Fibroblast of mammary gland (primary cell): ENCODE results near the gene SH3BGRL3.

Experiments
- DNase-seq: peaks from one replicate; pipeline ENCODE4 v3.0.0-alpha.2; 2010; ENCODE audit warnings: low read depth
- H3K4me3 ChIP-seq: 2 replicates; pipeline ENCODE4 v1.5.1; 2011; ENCODE audit warnings: low read depth, mild to moderate bottlenecking, low read length, moderate library complexity; ENCODE audit not compliant: control insufficient read depth
- CTCF ChIP-seq: conservative IDR thresholded peaks from 2 replicates; pipeline ENCODE4 v1.5.1; 2011; ENCODE audit warnings: low read depth, low read length, inconsistent platforms; ENCODE audit not compliant: control insufficient read depth, insufficient read depth

SH3BGRL3 gene

GRCh38 chr1:26330276-26330675, 50.4 kb downstream of the SH3BGRL3 start:
- TF ChIP-seq CTCF, result no peak
- H3K4me3 ChIP-seq, result no peak overlapping the region
- DNase-seq, result no peak
